Ovary (tissue), 9 donors: Measurements from ENCODE around the gene KCNQ5. TPM values are rescaled to one million over a fixed set of nuclear protein-coding genes. Genes with fewer than 3 reads are reported as not detected.

Experiments
- DNase-seq, 5 donors: peaks; one replicate each; pipeline ENCODE4 v3.0.0-alpha.2; 2019 to 2020
- H3K27ac ChIP-seq, 2 donors: fragments of 200-600 bp; one replicate each; pipeline versions ENCODE4 v1.5.1 to v1.8.0; 2019 to 2022
- H3K27me3 ChIP-seq: fragments of 200-600 bp; one replicate; pipeline ENCODE4 v1.8.0; 2022
- H3K36me3 ChIP-seq: fragments of 200-600 bp; sonication (generic); one replicate; pipeline ENCODE4 v1.5.1; 2019
- H3K4me1 ChIP-seq: one replicate; pipeline ENCODE4 v1.8.1; 2013; ENCODE audit warnings: mild to moderate bottlenecking, moderate library complexity; ENCODE audit not compliant: insufficient read depth
- H3K4me3 ChIP-seq: fragments of 200-600 bp; sonication (generic); one replicate; pipeline ENCODE4 v1.5.1; 2017
- H3K9me3 ChIP-seq, 2 donors: fragments of 200-600 bp in 1 of 2; sonication (generic) in 1 of 2; one replicate each; pipeline versions ENCODE4 v1.5.1 to v1.8.1; 2013 to 2019; ENCODE audit warnings: mild to moderate bottlenecking in 1 of 2, moderate library complexity in 1 of 2
- CTCF ChIP-seq, 3 donors: fragments of 450-650 bp in 2 of 3; fragments of 200-600 bp in 1 of 3; IDR thresholded peaks; one replicate each; pipeline versions ENCODE4 v1.5.1 to v1.8.0; 2016 to 2022; ENCODE audit warnings: antibody characterized with exemption in 3 of 3, mild to moderate bottlenecking in 1 of 3
- EP300 ChIP-seq: sonication (generic); formaldehyde crosslinking; IDR thresholded peaks from one replicate; pipeline ENCODE4 v1.6.1; 2017; ENCODE audit warnings: antibody characterized with exemption
- POLR2A ChIP-seq: fragments of 450-650 bp; IDR thresholded peaks from one replicate; pipeline ENCODE4 v1.6.1; 2017; ENCODE audit warnings: antibody characterized with exemption, mild to moderate bottlenecking, moderate library complexity
- WGBS, 3 donors: extraction: QIAGEN DNeasy Blood & Tissue Kit in 1 of 3; methylation state at CpG; one replicate each; pipeline versions ENCODE4 v1.1.5 to v1.1.7; 2013 to 2017; 5-methylcytosine and 5-hydroxymethylcytosine counted together
- intact Hi-C, 4 donors: fragments of 100-400 bp; cut with DNase I; formaldehyde crosslinking; loops; one replicate each; pipeline versions ENCODE4 v1.11.0 to v1.15.1; 2022 to 2023
- polyA plus RNA-seq, 2 donors: library from polyadenylated mRNA; stranded (reverse); fragments of 200-250 nt in 1 of 2; fragments of 350-450 nt in 1 of 2; fragmentation: Illumina TruSeq in 1 of 2; extraction: RNeasy Lipid Tissue Mini Kit (QIAGEN cat#74804) in 1 of 2; gene quantifications; one replicate each; pipeline ENCODE4 v1.2.3, GENCODE V29; 2013 to 2014
- total RNA-seq, 7 donors: library from RNA; depleted of rRNA in 2 of 7; stranded (reverse); fragments of >200 nt in 2 of 7; fragmentation: NEBNext Ultra II Directional in 3 of 7; extraction: Animal tissue kit (Norgen Biotek cat#: 25700) in 3 of 7; gene quantifications; one replicate each; pipeline versions ENCODE4 v1.1.0 to v1.2.4, GENCODE V29; 2016 to 2023
- donor health status: DM: no; HTN: no; CAD: no; lungs with moderate emphysema.
- donor health status: DM: no; HTN: no; CAD: no.
- donor health status: Bipolar disorder and iron deficiency.
- donor health status: DM: yes; HTN: yes; CAD: no.
- donor health status: DM: no; HTN: no; CAD: no.
- donor health status: DM: yes; HTN: yes; CAD: no.

KCNQ5 gene
- total and polyA plus RNA-seq, 9 donors = 0.02 to 0.80 (median 0.15) TPM; not detected in 2

GRCh38 chr6:73042892-73043291 is 421.0 kb downstream of the KCNQ5 start:
- Histone ChIP-seq H3K27me3 (no peaks in the 10 kb centered on the region), H3K4me3 (no peak overlapping the region), H3K9me3 (no peaks in the 10 kb centered on the region), H3K27ac (no peak overlapping the region), H3K36me3 (no peaks in the 10 kb centered on the region), H3K4me1 (no peaks in the 10 kb centered on the region)
- intact Hi-C loops = no loop called here
- DNase-seq = no peak
- TF ChIP-seq CTCF (IDR thresholded peaks at IDR 0.05) = no peak
- no peak for TF ChIP-seq EP300
- TF ChIP-seq POLR2A = no peak
- 77 to 87% (median 77%) methylated on average over 1 of the region's 1 CpG for WGBS, 3 donors

- H3K27me3 ChIP-seq = no peaks in the 10 kb centered on the region
- WGBS, 3 donors = 36 to 75% (median 73%) methylated on average over 1 of the region's 1 CpG
- H3K4me1 ChIP-seq = no peaks in the 10 kb centered on the region
- intact Hi-C loops = no loop called here
- H3K9me3 ChIP-seq = no peaks in the 10 kb centered on the region
- H3K27ac ChIP-seq = no peak overlapping the region
- TF ChIP-seq CTCF (IDR thresholded peaks at IDR 0.05) = no peak
- no peak for TF ChIP-seq POLR2A
- TF ChIP-seq EP300 = no peak
- H3K36me3 ChIP-seq = no peaks in the 10 kb centered on the region
- H3K4me3 ChIP-seq = no peak overlapping the region
- no peak for DNase-seq
Measured at GRCh38 chr6:73043446-73043845, 421.6 kb downstream of the KCNQ5 start.

GRCh38 chr6:73045609-73046008 is 423.7 kb downstream of the KCNQ5 start:
- H3K36me3 ChIP-seq = no peaks in the 10 kb centered on the region
- TF ChIP-seq CTCF (IDR thresholded peaks at IDR 0.05) = no peak
- no peak for TF ChIP-seq POLR2A
- no peak for TF ChIP-seq EP300
- H3K27me3 ChIP-seq = no peaks in the 10 kb centered on the region
- DNase-seq = no peak
- WGBS, 3 donors = 25 to 43% (median 33%) methylated on average over 2 of the region's 2 CpGs
- no peak overlapping the region for H3K4me3 ChIP-seq
- intact Hi-C loops = no loop called here
- no peak overlapping the region for H3K27ac ChIP-seq
- H3K9me3 ChIP-seq = no peaks in the 10 kb centered on the region
- no peaks in the 10 kb centered on the region for H3K4me1 ChIP-seq

DNA sequence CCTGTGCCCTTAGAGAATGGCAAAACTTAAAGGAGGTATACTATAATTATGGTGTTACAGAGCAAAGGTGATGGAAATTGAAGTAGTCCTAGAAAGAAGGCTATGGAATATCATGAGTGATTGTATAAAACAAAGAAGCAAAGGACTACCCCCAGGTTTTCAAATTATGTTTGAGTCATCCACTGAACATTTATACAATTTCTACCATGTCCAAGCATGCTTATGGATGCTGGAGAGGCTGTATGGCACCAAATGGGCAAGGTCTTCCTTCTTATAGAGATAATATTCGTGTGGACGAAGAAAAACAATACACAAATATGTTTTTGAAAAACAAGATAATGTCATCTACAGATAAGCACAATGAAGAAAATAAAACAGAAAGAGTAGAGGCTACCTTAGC is 425.9 kb downstream of the KCNQ5 start:
- Histone ChIP-seq H3K27ac (no peak overlapping the region), H3K36me3 (no peaks in the 10 kb centered on the region), H3K27me3 (no peaks in the 10 kb centered on the region), H3K4me1 (no peaks in the 10 kb centered on the region), H3K9me3 (no peaks in the 10 kb centered on the region), H3K4me3 (no peak overlapping the region)
- no peak for TF ChIP-seq EP300
- no peak for DNase-seq
- 4 to 18% (median 5%) methylated on average over 2 of the region's 2 CpGs for WGBS, 3 donors
- intact Hi-C loops = no loop called here

DNA sequence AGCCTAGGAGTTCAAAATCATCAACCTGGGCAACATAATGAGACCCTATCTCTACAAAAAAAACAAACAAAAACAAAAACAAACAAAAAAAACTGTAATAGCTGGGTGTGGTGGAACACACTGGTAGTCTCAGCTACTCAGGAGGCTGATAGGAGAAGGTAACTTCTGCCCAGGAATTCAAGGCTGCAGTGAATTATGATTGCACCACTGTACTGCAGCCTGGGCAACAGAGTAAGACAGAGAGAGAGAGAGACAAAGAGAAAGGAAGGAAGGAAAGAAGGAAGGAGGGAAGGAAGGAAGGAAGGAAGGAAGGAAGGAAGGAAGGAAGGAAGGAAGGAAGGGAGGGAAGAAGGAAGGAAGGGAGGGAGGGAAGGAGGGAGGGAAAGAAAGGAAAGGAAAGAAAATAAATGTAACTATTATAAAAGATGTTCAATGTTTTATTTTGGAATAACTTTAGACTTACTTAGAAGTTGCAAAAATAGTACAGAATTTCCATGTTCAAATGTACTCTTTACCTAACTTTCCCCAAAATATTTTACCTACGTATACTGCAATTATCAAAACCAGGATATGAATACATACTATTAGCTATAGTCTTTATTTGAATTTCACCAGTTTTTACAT is 428.2 kb downstream of the KCNQ5 start:
- Histone ChIP-seq H3K27ac (no peak overlapping the region), H3K36me3 (no peaks in the 10 kb centered on the region), H3K9me3 (no peaks in the 10 kb centered on the region), H3K4me1 (no peaks in the 10 kb centered on the region), H3K4me3 (no peak overlapping the region), H3K27me3 (no peaks in the 10 kb centered on the region)
- TF ChIP-seq EP300 (no peak), CTCF (IDR thresholded peaks at IDR 0.05) (no peak), POLR2A (no peak)
- intact Hi-C loops = no loop called here
- DNase-seq = no peak
- WGBS, 3 donors = 96 to 97% (median 97%) methylated on average over 1 of the region's 1 CpG
